Loucy (cell line): Measurements from ENCODE around the gene USP17L28.
"Not testable (repeated sequence)": the region's sequence is repeated elsewhere in the genome, so short reads cannot be mapped to it uniquely, and the experiment has no call there.

Experiments
- H2AFZ ChIP-seq: fragments of 200-600 bp; sonication (generic); 2 replicates; pipeline ENCODE4 v1.6.0; 2016; ENCODE audit warnings: antibody characterized with exemption, mild to moderate bottlenecking, low read length, moderate library complexity
- H3F3A ChIP-seq: fragments of 200-600 bp; 2 replicates; pipeline ENCODE4 v1.6.0; 2016; ENCODE audit warnings: antibody characterized with exemption, low read depth, mild to moderate bottlenecking
- H3K27me3 ChIP-seq: fragments of 200-600 bp; sonication (generic); 2 replicates; pipeline ENCODE4 v1.6.1; 2014; ENCODE audit warnings: low read length, mild to moderate bottlenecking; ENCODE audit not compliant: insufficient read depth, poor library complexity, severe bottlenecking
- H3K36me3 ChIP-seq: fragments of 200-600 bp; sonication (generic); 2 replicates; pipeline ENCODE4 v1.6.1; 2016; ENCODE audit warnings: low read length; ENCODE audit not compliant: insufficient read depth
- H3K4me1 ChIP-seq: fragments of 200-600 bp; sonication (generic); 2 replicates; pipeline ENCODE4 v1.5.1; 2014; ENCODE audit warnings: low read length, mild to moderate bottlenecking; ENCODE audit not compliant: insufficient read depth, poor library complexity, severe bottlenecking
- H3K4me2 ChIP-seq: fragments of 200-600 bp; sonication (generic); 2 replicates; pipeline ENCODE4 v1.6.0; 2014; ENCODE audit warnings: antibody characterized with exemption, low read length, low read depth, mild to moderate bottlenecking; ENCODE audit not compliant: poor library complexity, severe bottlenecking
- H3K4me3 ChIP-seq: fragments of 200-600 bp; sonication (generic); 2 replicates; pipeline ENCODE4 v1.5.1; 2014; ENCODE audit warnings: low read length, mild to moderate bottlenecking, mixed read lengths; ENCODE audit not compliant: poor library complexity, severe bottlenecking
- H3K79me2 ChIP-seq: fragments of 200-600 bp; sonication (generic); 2 replicates; pipeline ENCODE4 v1.6.1; 2014; ENCODE audit warnings: low read length; ENCODE audit not compliant: insufficient read depth
- H3K9ac ChIP-seq: fragments of 200-600 bp; sonication (generic); 2 replicates; pipeline ENCODE4 v1.6.0; 2014; ENCODE audit warnings: mild to moderate bottlenecking, low read depth, low read length, moderate library complexity; ENCODE audit not compliant: poor library complexity, severe bottlenecking
- H3K9me2 ChIP-seq: fragments of 200-600 bp; sonication (generic); replicated peaks from 2 replicates; pipeline ENCODE4 v1.6.1; 2016; ENCODE audit warnings: low read depth, low read length, mixed read lengths
- H3K9me3 ChIP-seq: fragments of 200-600 bp; sonication (generic); 2 replicates; pipeline ENCODE4 v1.6.1; 2014; ENCODE audit warnings: mild to moderate bottlenecking, antibody characterized with exemption, low read length, low read depth; ENCODE audit not compliant: insufficient read depth
- H4K20me1 ChIP-seq: fragments of 200-600 bp; sonication (generic); 2 replicates; pipeline ENCODE4 v1.6.0; 2014; ENCODE audit warnings: antibody characterized with exemption, low read length, mild to moderate bottlenecking; ENCODE audit not compliant: insufficient read depth, poor library complexity, severe bottlenecking

Gene USP17L28

GRCh38 chr4:9348593-9348992, at the start of gene USP17L28:
Gene USP17L28 (plus strand): TSS chr4:9348893. CDS start chr4:9348893, 0 bp downstream.
- H3K4me2 ChIP-seq, H2AFZ ChIP-seq, H3K4me1 ChIP-seq, H3F3A ChIP-seq, H3K27me3 ChIP-seq, H3K4me3 ChIP-seq, H3K9me2 ChIP-seq, H3K9me3 ChIP-seq, H3K36me3 ChIP-seq, H3K79me2 ChIP-seq, H3K9ac ChIP-seq, H4K20me1 ChIP-seq: not testable (repeated sequence)

- not testable (repeated sequence) for H3K36me3 ChIP-seq, H4K20me1 ChIP-seq, H3K9ac ChIP-seq, H3K79me2 ChIP-seq, H3F3A ChIP-seq, H3K9me2 ChIP-seq, H3K4me3 ChIP-seq, H3K9me3 ChIP-seq, H3K4me1 ChIP-seq, H3K27me3 ChIP-seq, H2AFZ ChIP-seq, H3K4me2 ChIP-seq
Observed at GRCh38 chr4:9324191-9324590, 24.5 kb upstream of the USP17L28 start.

GRCh38 chr4:9324865-9325264, 23.8 kb upstream of the USP17L28 start, which contains the start of gene USP17L24:
Gene USP17L24 (plus strand): TSS chr4:9325165. CDS start chr4:9325165, 0 bp downstream.
- H2AFZ ChIP-seq, H3K9me2 ChIP-seq, H3K9me3 ChIP-seq, H4K20me1 ChIP-seq, H3K4me2 ChIP-seq, H3K4me1 ChIP-seq, H3F3A ChIP-seq, H3K79me2 ChIP-seq, H3K4me3 ChIP-seq, H3K9ac ChIP-seq, H3K36me3 ChIP-seq, H3K27me3 ChIP-seq: not testable (repeated sequence)

- H3K79me2 ChIP-seq, H3K4me1 ChIP-seq, H4K20me1 ChIP-seq, H3K4me2 ChIP-seq, H3K36me3 ChIP-seq, H3K9ac ChIP-seq, H3K27me3 ChIP-seq, H3F3A ChIP-seq, H2AFZ ChIP-seq, H3K9me2 ChIP-seq, H3K4me3 ChIP-seq, H3K9me3 ChIP-seq: not testable (repeated sequence)
Observed at GRCh38 chr4:9329611-9330010, 19.1 kb upstream of the USP17L28 start, which contains the start of gene USP17L25. Gene USP17L25 (plus strand): TSS chr4:9329911. CDS start chr4:9329911, 0 bp downstream.

GRCh38 chr4:9334358-9334757, 14.3 kb upstream of the USP17L28 start, which contains the start of gene USP17L26:
Gene USP17L26 (plus strand): TSS chr4:9334658. CDS start chr4:9334658, 0 bp downstream.
- not testable (repeated sequence) for H3K4me3 ChIP-seq, H3K4me2 ChIP-seq, H2AFZ ChIP-seq, H3K9ac ChIP-seq, H3K9me3 ChIP-seq, H3K4me1 ChIP-seq, H4K20me1 ChIP-seq, H3K79me2 ChIP-seq, H3K27me3 ChIP-seq, H3K36me3 ChIP-seq, H3K9me2 ChIP-seq, H3F3A ChIP-seq

GRCh38 chr4:9339103-9339502, 9.6 kb upstream of the USP17L28 start, which contains the start of gene USP17L5:
Gene USP17L5 (plus strand): TSS chr4:9339403. CDS start chr4:9339403, 0 bp downstream.
- not testable (repeated sequence) for H3K9ac ChIP-seq, H3K9me2 ChIP-seq, H3K4me2 ChIP-seq, H3K36me3 ChIP-seq, H3K79me2 ChIP-seq, H3K27me3 ChIP-seq, H4K20me1 ChIP-seq, H3K9me3 ChIP-seq, H3K4me3 ChIP-seq, H2AFZ ChIP-seq, H3K4me1 ChIP-seq, H3F3A ChIP-seq

- H3K36me3 ChIP-seq, H2AFZ ChIP-seq, H3K4me1 ChIP-seq, H3K9me2 ChIP-seq, H3F3A ChIP-seq, H3K4me2 ChIP-seq, H3K9me3 ChIP-seq, H3K9ac ChIP-seq, H4K20me1 ChIP-seq, H3K79me2 ChIP-seq, H3K27me3 ChIP-seq, H3K4me3 ChIP-seq: not testable (repeated sequence)
Observed at GRCh38 chr4:9343848-9344247, 4.8 kb upstream of the USP17L28 start, which contains the start of gene USP17L27. Gene USP17L27 (plus strand): TSS chr4:9344148. CDS start chr4:9344148, 0 bp downstream.
